Breast epithelium (tissue), 4 donors: Measurements from ENCODE around the gene GHR. TPM values are rescaled to one million over a fixed set of nuclear protein-coding genes. Genes with fewer than 3 reads are reported as not detected.
A peak's percentile ranks its signal among the peaks of the same experiment; 100 is the strongest.

Source experiments
- DNase-seq, 2 donors: peaks; one replicate each; pipeline ENCODE4 v3.0.0-alpha.2; 2019; ENCODE audit warnings: low spot score in 2 of 2
- H3K27ac ChIP-seq, 2 donors: fragments of 200-600 bp; sonication (generic) in 1 of 2; one replicate each; pipeline ENCODE4 v1.5.1; 2016 to 2019; ENCODE audit warnings: mild to moderate bottlenecking in 1 of 2
- H3K27me3 ChIP-seq, 2 donors: fragments of 200-600 bp; sonication (generic) in 1 of 2; one replicate each; pipeline versions ENCODE4 v1.5.1 to v1.6.0; 2017 to 2019; ENCODE audit warnings: control low read depth in 1 of 2, mild to moderate bottlenecking in 1 of 2
- H3K36me3 ChIP-seq: fragments of 200-600 bp; one replicate; pipeline ENCODE4 v1.5.1; 2019
- H3K4me1 ChIP-seq, 2 donors: fragments of 200-600 bp; sonication (generic); one replicate each; pipeline ENCODE4 v1.5.1; 2016 to 2019; ENCODE audit warnings: control low read depth in 1 of 2
- H3K4me3 ChIP-seq, 3 donors: fragments of 200-600 bp; sonication (generic); 1 replicate in 2 of 3; 2 replicates in 1 of 3; pipeline ENCODE4 v1.5.1; 2016 to 2019; ENCODE audit warnings: mild to moderate bottlenecking in 3 of 3, moderate library complexity in 2 of 3
- H3K9me3 ChIP-seq, 2 donors: fragments of 200-600 bp; sonication (generic) in 1 of 2; one replicate each; pipeline ENCODE4 v1.5.1; 2016 to 2019; ENCODE audit warnings: control low read depth in 1 of 2
- CTCF ChIP-seq, 3 donors: fragments of 450-650 bp; IDR thresholded peaks; one replicate each; pipeline ENCODE4 v1.5.1; 2016 to 2017; ENCODE audit warnings: antibody characterized with exemption in 3 of 3, mild to moderate bottlenecking in 3 of 3, moderate library complexity in 3 of 3
- POLR2A ChIP-seq: fragments of 450-650 bp; IDR thresholded peaks from one replicate; pipeline ENCODE4 v1.6.1; 2016; ENCODE audit warnings: antibody characterized with exemption, mild to moderate bottlenecking, moderate library complexity
- POLR2AphosphoS5 ChIP-seq, 3 donors: sonication (generic); formaldehyde crosslinking; IDR thresholded peaks; one replicate each; pipeline ENCODE4 v1.6.1; 2017; ENCODE audit warnings: antibody characterized with exemption in 3 of 3
- intact Hi-C: fragments of 100-400 bp; cut with DNase I; formaldehyde crosslinking; loops from one replicate; pipeline ENCODE4 v1.15.1; 2023; ENCODE audit warnings: low total_unique reads
- total RNA-seq, 3 donors: library from RNA; depleted of rRNA; stranded (reverse); fragments of >200 nt; gene quantifications; one replicate each; pipeline ENCODE4 v1.1.0, GENCODE V29; 2016

GHR gene
- total RNA-seq, 3 donors from 2014 or later: 25.6 to 234 (median 26.5) TPM

DNA sequence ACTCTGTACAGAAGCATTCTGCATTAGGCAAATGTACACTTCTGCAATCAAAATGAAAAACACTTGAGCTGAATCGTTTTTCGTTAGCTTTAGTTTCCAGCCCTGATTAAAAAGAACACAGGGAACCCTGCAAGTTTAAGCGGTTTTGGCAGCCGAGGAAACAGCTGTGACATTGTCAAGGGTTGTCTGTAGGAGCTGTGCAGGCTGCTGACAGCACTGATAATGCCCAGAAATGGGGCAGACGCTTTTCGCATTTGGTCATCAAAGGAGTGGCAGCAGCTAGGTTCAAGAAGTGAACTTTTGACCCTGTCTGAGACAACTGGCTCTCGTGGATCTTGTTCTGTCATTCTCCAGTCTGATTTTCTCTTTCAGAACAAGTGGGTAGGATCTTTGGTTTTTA, 167.8 kb downstream of the GHR start:
- DNase-seq: no peak
- no peaks in the 10 kb centered on the region for H3K4me1 ChIP-seq
- peak overlapping the region in 1 of 2 donors; percentile 30 for H3K27ac ChIP-seq
- H3K9me3 ChIP-seq: no peaks in the 10 kb centered on the region
- no peaks in the 10 kb centered on the region for H3K36me3 ChIP-seq
- no peak for TF ChIP-seq CTCF (IDR thresholded peaks at IDR 0.05)
- no peak for TF ChIP-seq POLR2A
- TF ChIP-seq POLR2AphosphoS5 (IDR thresholded peaks at IDR 0.05): no peak
- intact Hi-C loops: no loop called here
- H3K4me3 ChIP-seq: no peak overlapping the region
- no peaks in the 10 kb centered on the region for H3K27me3 ChIP-seq

DNA sequence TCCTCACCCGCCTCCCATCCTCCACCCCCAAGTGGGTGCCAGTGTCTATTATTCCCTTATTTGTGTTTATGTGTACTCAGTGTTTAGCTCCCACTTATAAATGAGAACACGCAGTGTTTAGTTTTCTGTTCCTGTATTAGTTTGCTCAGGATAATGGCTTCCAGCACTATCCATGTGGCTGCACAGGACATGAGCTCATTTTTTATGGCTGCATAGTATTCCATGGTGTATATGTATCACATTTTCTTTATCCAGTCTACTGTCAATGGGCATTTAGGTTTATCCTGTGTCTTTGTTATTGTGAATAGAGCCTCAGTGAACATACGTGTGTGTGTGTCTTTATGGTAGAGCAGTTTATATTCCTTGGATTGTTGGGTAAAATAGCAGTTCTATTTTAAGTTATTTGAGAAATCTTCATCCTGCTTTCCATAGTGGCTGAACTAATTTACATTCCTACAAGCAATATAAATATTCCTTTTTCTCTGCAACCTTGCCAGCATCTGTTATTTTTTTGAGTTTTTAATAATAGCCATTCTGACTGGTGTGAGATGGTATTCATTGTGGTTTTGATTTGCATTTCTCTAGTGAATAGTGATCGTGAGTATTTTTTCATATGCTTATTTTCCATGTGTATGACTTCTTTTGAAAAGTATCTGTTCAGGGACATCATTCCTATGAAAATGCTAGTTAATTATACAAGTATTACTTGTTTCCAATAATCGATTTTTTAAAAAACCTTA, 169.3 kb downstream of the GHR start:
- Histone ChIP-seq H3K9me3 (no peaks in the 10 kb centered on the region), H3K4me1 (no peaks in the 10 kb centered on the region), H3K4me3 (no peak overlapping the region), H3K27me3 (no peaks in the 10 kb centered on the region), H3K27ac (no peak overlapping the region), H3K36me3 (no peaks in the 10 kb centered on the region)
- DNase-seq: no peak
- TF ChIP-seq POLR2A (no peak), POLR2AphosphoS5 (IDR thresholded peaks at IDR 0.05) (no peak), CTCF (IDR thresholded peaks at IDR 0.05) (no peak)
- intact Hi-C loops: loop anchor here (2.0 kb wide), 1 partner anchor 52 kb away; no protein-coding TSS in a partner anchor

GRCh38 chr5:42593591-42593990, 170.4 kb downstream of the GHR start:
- H3K4me1 ChIP-seq: peaks cover 0 to 9% of the 10 kb centered on the region in 2 donors
- H3K9me3 ChIP-seq: no peaks in the 10 kb centered on the region
- H3K4me3 ChIP-seq: no peak overlapping the region
- TF ChIP-seq CTCF (IDR thresholded peaks at IDR 0.05) (no peak), POLR2AphosphoS5 (IDR thresholded peaks at IDR 0.05) (no peak), POLR2A (no peak)
- intact Hi-C loops: loop anchor here (2.0 kb wide), 1 partner anchor 51 kb away; no protein-coding TSS in a partner anchor
- no peaks in the 10 kb centered on the region for H3K36me3 ChIP-seq
- no peak overlapping the region for H3K27ac ChIP-seq
- DNase-seq: no peak
- no peaks in the 10 kb centered on the region for H3K27me3 ChIP-seq

GRCh38 chr5:42595597-42595996, 172.4 kb downstream of the GHR start:
- Histone ChIP-seq H3K9me3 (no peaks in the 10 kb centered on the region), H3K4me3 (no peak overlapping the region), H3K27me3 (no peaks in the 10 kb centered on the region), H3K27ac (no peak overlapping the region), H3K36me3 (no peaks in the 10 kb centered on the region), H3K4me1 (peaks cover 0 to 9% of the 10 kb centered on the region in 2 donors)
- intact Hi-C loops: no loop called here
- DNase-seq: no peak
- TF ChIP-seq CTCF (IDR thresholded peaks at IDR 0.05): no peak
- no peak for TF ChIP-seq POLR2AphosphoS5 (IDR thresholded peaks at IDR 0.05)
- no peak for TF ChIP-seq POLR2A

DNA sequence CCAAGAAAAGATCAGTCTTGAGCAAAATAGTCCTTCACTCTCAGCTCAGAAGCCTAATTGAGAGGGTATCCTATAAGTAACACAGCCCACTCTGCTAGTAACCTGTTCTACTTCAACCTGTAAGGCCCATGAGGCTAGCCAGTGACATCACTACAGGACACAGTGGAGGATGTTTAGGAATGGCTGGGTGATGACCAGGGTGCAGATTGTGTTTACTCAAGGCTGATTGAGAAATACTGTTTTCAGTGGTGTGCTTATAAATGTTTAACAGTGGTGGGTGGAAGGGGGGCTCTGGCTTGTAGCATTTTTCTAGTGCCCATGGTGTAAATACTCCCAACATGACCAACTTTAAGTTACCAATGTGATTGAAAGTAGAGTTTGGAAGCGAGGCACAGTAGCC, 173.6 kb downstream of the GHR start:
- intact Hi-C loops: no loop called here
- no peaks in the 10 kb centered on the region for H3K36me3 ChIP-seq
- peak overlapping the region in 1 of 2 donors; percentile 17 for H3K27ac ChIP-seq
- H3K9me3 ChIP-seq: no peaks in the 10 kb centered on the region
- no peak for DNase-seq
- H3K4me1 ChIP-seq: peaks cover 0 to 9% of the 10 kb centered on the region in 2 donors
- H3K27me3 ChIP-seq: no peaks in the 10 kb centered on the region
- H3K4me3 ChIP-seq: no peak overlapping the region
- TF ChIP-seq CTCF (IDR thresholded peaks at IDR 0.05): no peak
- no peak for TF ChIP-seq POLR2A
- no peak for TF ChIP-seq POLR2AphosphoS5 (IDR thresholded peaks at IDR 0.05)
